RWPE2 (cell line): ENCODE data around the gene DBH.
A peak's percentile ranks its signal among the peaks of the same experiment; 100 is the strongest.

Experiments
- ATAC-seq: fragments of 200-7000 bp; cut with Tn5 transposase; 3 replicates; pipeline ENCODE4 v1.9.1; 2021; ENCODE audit warnings: low read depth
- DNase-seq: peaks from one replicate; pipeline ENCODE4 v3.0.0-alpha.2; 2020; ENCODE audit warnings: low spot score
- H3K27ac ChIP-seq: fragments of 450-650 bp; 2 replicates; pipeline ENCODE4 v1.5.1; 2017; ENCODE audit warnings: mild to moderate bottlenecking; ENCODE audit not compliant: poor library complexity, severe bottlenecking
- H3K27me3 ChIP-seq: fragments of 250-450 bp; sonication (Bioruptor Pico); 2 replicates; pipeline ENCODE4 v1.5.1; 2021; ENCODE audit warnings: mild to moderate bottlenecking, moderate library complexity; ENCODE audit not compliant: insufficient read depth, poor library complexity, severe bottlenecking
- H3K36me3 ChIP-seq: fragments of 250-450 bp; sonication (Bioruptor Pico); 2 replicates; pipeline ENCODE4 v1.5.1; 2020; ENCODE audit warnings: low read depth, mild to moderate bottlenecking, moderate library complexity
- H3K4me1 ChIP-seq: fragments of 250-450 bp; sonication (Bioruptor Pico); 2 replicates; pipeline ENCODE4 v1.5.1; 2021; ENCODE audit warnings: mild to moderate bottlenecking, moderate library complexity; ENCODE audit not compliant: insufficient read depth, poor library complexity, severe bottlenecking
- H3K4me3 ChIP-seq: fragments of 250-450 bp; sonication (Bioruptor Pico); 2 replicates; pipeline ENCODE4 v1.5.1; 2021; ENCODE audit warnings: mild to moderate bottlenecking, moderate library complexity; ENCODE audit not compliant: severe bottlenecking
- H3K9me3 ChIP-seq: fragments of 250-450 bp; sonication (Bioruptor Pico); 2 replicates; pipeline ENCODE4 v1.5.1; 2021; ENCODE audit warnings: mild to moderate bottlenecking, moderate library complexity; ENCODE audit not compliant: severe bottlenecking
- CTCF ChIP-seq: fragments of 450-650 bp; IDR thresholded peaks from one replicate; pipeline ENCODE4 v1.5.1; 2017; ENCODE audit warnings: mild to moderate bottlenecking, moderate library complexity; ENCODE audit not compliant: poor library complexity, severe bottlenecking

DBH gene

GRCh38 chr9:133635533-133636531 is at the start of gene DBH:
DBH (plus strand) TSS chr9:133636363; CDS start chr9:133636372, 9 bp downstream.
- H3K4me3 ChIP-seq, result no peak within 1 kb of the TSS
- no peak for TF ChIP-seq CTCF
- H3K36me3 ChIP-seq, result no peaks in the 10 kb centered on the region
- H3K27me3 ChIP-seq, result peaks cover 37% of the 10 kb centered on the region
- ATAC-seq (no peak), DNase-seq (no peak)
- no peaks in the 10 kb centered on the region for H3K4me1 ChIP-seq
- no peaks in the 10 kb centered on the region for H3K9me3 ChIP-seq
- no peak within 1 kb of the TSS for H3K27ac ChIP-seq

- Histone ChIP-seq H3K4me3 (no peak overlapping the region), H3K27ac (no peak overlapping the region), H3K27me3 (peaks cover 15% of the 10 kb centered on the region), H3K36me3 (no peaks in the 10 kb centered on the region), H3K9me3 (no peaks in the 10 kb centered on the region), H3K4me1 (no peaks in the 10 kb centered on the region)
- no peak for TF ChIP-seq CTCF
- ATAC-seq, result no peak
- no peak for DNase-seq
Observed at GRCh38 chr9:133587051-133587450, 49.1 kb upstream of the DBH start.

- no peak overlapping the region for H3K4me3 ChIP-seq
- no peak for TF ChIP-seq CTCF
Observed at GRCh38 chr9:133587466-133587865, 48.7 kb upstream of the DBH start.

GRCh38 chr9:133589454-133590227 is 46.5 kb upstream of the DBH start:
- H3K27me3 ChIP-seq, result peaks cover 11% of the 10 kb centered on the region
- no peak overlapping the region for H3K4me3 ChIP-seq
- ATAC-seq (no peak), DNase-seq (no peak)
- H3K9me3 ChIP-seq, result no peaks in the 10 kb centered on the region
- peak; percentile 46 for TF ChIP-seq CTCF
- no peaks in the 10 kb centered on the region for H3K36me3 ChIP-seq
- H3K4me1 ChIP-seq, result no peaks in the 10 kb centered on the region
- no peak overlapping the region for H3K27ac ChIP-seq

More at GRCh38 chr9:133587466-133587865, 48.7 kb upstream of the DBH start:
- H3K36me3 ChIP-seq, result no peaks in the 10 kb centered on the region
- H3K27me3 ChIP-seq, result peaks cover 13% of the 10 kb centered on the region
- no peak overlapping the region for H3K27ac ChIP-seq
- H3K9me3 ChIP-seq, result no peaks in the 10 kb centered on the region
- no peak for DNase-seq
- ATAC-seq, result no peak
- H3K4me1 ChIP-seq, result no peaks in the 10 kb centered on the region
